ENCODE data around the gene ZNF550. TPM values are rescaled to one million over a fixed set of nuclear protein-coding genes. Genes with fewer than 3 reads are reported as not detected.

Gene ZNF550
- total and polyA plus RNA-seq, 10 of the 15 experiments (the other 5 are each of a cell fraction or from before 2014, with no cell fraction given) = 2.6 to 14.0 (median 7.4) TPM

DNA sequence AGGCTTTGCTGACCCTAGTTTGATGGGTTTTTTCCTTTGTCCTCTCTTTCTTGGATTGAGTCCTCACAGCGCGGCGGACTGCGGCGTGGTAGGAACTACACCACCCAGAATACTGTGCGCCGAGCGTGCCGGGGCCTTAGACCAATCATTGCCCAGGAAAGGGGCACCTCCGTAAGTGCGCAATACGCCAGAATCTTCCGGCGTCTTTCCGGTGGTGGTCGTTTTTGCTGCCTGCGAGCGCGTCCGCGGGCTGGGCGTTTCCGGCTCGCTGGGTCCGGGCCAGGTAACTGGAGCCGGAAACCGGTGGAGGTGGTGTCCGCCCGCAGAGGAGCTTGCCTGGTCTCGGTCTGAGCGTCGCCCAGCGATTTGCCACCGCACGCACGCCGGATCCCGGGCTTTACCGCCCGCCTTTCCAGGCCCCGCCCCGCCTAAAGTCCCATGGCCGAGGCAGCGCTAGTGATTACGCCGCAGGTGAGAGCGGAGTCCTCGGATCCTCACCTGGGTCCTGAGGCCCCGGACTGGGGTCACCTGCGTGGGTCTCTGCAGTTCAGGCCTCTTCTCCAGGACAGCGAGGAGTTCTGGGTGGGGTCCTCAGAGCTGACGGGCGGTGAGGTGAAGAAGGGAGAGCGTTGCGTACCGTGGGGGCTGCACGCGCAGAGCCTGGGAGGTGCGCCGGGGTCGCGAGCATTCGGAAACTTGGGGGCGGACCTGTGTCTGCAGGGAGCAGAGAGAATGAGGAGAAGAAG lies 32.4 kb downstream of the ZNF550 start, which contains the start of gene ZNF549 (continued):
- TF ChIP-seq HDAC6 (IDR thresholded peaks at IDR 0.05; ENCODE audit: unreplicated experiment) = no peak
- no peak for TF ChIP-seq NRF1 (conservative IDR thresholded peaks at IDR 0.05; ENCODE audit: low read depth, low read length)
- no peak for TF ChIP-seq NR2C1 (IDR thresholded peaks at IDR 0.05)
- TF ChIP-seq ZNF622 (IDR thresholded peaks at IDR 0.05) = no peak
- TF ChIP-seq, protein P1, sequence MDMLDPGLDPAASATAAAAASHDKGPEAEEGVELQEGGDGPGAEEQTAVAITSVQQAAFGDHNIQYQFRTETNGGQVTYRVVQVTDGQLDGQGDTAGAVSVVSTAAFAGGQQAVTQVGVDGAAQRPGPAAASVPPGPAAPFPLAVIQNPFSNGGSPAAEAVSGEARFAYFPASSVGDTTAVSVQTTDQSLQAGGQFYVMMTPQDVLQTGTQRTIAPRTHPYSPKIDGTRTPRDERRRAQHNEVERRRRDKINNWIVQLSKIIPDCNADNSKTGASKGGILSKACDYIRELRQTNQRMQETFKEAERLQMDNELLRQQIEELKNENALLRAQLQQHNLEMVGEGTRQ (IDR thresholded peaks at IDR 0.05; ENCODE audit: borderline replicate concordance, low read depth, low read length) = no peak
- no peak for TF ChIP-seq RBBP5 (conservative IDR thresholded peaks at IDR 0.05)
- no peak for TF ChIP-seq RFX5 (IDR thresholded peaks at IDR 0.05; ENCODE audit: low read depth, low read length)
- TF ChIP-seq, protein P2, sequence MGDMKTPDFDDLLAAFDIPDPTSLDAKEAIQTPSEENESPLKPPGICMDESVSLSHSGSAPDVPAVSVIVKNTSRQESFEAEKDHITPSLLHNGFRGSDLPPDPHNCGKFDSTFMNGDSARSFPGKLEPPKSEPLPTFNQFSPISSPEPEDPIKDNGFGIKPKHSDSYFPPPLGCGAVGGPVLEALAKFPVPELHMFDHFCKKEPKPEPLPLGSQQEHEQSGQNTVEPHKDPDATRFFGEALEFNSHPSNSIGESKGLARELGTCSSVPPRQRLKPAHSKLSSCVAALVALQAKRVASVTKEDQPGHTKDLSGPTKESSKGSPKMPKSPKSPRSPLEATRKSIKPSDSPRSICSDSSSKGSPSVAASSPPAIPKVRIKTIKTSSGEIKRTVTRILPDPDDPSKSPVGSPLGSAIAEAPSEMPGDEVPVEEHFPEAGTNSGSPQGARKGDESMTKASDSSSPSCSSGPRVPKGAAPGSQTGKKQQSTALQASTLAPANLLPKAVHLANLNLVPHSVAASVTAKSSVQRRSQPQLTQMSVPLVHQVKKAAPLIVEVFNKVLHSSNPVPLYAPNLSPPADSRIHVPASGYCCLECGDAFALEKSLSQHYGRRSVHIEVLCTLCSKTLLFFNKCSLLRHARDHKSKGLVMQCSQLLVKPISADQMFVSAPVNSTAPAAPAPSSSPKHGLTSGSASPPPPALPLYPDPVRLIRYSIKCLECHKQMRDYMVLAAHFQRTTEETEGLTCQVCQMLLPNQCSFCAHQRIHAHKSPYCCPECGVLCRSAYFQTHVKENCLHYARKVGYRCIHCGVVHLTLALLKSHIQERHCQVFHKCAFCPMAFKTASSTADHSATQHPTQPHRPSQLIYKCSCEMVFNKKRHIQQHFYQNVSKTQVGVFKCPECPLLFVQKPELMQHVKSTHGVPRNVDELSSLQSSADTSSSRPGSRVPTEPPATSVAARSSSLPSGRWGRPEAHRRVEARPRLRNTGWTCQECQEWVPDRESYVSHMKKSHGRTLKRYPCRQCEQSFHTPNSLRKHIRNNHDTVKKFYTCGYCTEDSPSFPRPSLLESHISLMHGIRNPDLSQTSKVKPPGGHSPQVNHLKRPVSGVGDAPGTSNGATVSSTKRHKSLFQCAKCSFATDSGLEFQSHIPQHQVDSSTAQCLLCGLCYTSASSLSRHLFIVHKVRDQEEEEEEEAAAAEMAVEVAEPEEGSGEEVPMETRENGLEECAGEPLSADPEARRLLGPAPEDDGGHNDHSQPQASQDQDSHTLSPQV (IDR thresholded peaks at IDR 0.05) = no peak
- no peak for TF ChIP-seq SREBF2 (IDR thresholded peaks at IDR 0.05; ENCODE audit: low read length)
- no peak for TF ChIP-seq MYC (IDR thresholded peaks at IDR 0.05; ENCODE audit: insufficient read depth, insufficient read length, insufficient replicate concordance, low read length, severe bottlenecking)
- TF ChIP-seq WRNIP1 (IDR thresholded peaks at IDR 0.05; ENCODE audit: borderline replicate concordance, low read depth, low read length) = no peak
- TF ChIP-seq, protein P3, sequence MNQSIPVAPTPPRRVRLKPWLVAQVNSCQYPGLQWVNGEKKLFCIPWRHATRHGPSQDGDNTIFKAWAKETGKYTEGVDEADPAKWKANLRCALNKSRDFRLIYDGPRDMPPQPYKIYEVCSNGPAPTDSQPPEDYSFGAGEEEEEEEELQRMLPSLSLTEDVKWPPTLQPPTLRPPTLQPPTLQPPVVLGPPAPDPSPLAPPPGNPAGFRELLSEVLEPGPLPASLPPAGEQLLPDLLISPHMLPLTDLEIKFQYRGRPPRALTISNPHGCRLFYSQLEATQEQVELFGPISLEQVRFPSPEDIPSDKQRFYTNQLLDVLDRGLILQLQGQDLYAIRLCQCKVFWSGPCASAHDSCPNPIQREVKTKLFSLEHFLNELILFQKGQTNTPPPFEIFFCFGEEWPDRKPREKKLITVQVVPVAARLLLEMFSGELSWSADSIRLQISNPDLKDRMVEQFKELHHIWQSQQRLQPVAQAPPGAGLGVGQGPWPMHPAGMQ (IDR thresholded peaks at IDR 0.05; ENCODE audit: borderline replicate concordance) = no peak
- no peak for TF ChIP-seq POU2F2 (IDR thresholded peaks at IDR 0.05; ENCODE audit: borderline replicate concordance, low read depth, low read length)
- TF ChIP-seq MEF2B (IDR thresholded peaks at IDR 0.05; ENCODE audit: partially characterized antibody, poor library complexity, severe bottlenecking) = no peak
- 0 out of 2 replicates have a peak, but pooled peaks have one; percentile 10 for TF ChIP-seq NR2F1 (conservative IDR thresholded peaks at IDR 0.05)
- TF ChIP-seq SRF (IDR thresholded peaks at IDR 0.05; ENCODE audit: low read depth in 2 of 2, low read length in 2 of 2) = no peak
- no peak for TF ChIP-seq IRF4 (IDR thresholded peaks at IDR 0.05; ENCODE audit: low read depth, low read length)
- TF ChIP-seq, protein P4, sequence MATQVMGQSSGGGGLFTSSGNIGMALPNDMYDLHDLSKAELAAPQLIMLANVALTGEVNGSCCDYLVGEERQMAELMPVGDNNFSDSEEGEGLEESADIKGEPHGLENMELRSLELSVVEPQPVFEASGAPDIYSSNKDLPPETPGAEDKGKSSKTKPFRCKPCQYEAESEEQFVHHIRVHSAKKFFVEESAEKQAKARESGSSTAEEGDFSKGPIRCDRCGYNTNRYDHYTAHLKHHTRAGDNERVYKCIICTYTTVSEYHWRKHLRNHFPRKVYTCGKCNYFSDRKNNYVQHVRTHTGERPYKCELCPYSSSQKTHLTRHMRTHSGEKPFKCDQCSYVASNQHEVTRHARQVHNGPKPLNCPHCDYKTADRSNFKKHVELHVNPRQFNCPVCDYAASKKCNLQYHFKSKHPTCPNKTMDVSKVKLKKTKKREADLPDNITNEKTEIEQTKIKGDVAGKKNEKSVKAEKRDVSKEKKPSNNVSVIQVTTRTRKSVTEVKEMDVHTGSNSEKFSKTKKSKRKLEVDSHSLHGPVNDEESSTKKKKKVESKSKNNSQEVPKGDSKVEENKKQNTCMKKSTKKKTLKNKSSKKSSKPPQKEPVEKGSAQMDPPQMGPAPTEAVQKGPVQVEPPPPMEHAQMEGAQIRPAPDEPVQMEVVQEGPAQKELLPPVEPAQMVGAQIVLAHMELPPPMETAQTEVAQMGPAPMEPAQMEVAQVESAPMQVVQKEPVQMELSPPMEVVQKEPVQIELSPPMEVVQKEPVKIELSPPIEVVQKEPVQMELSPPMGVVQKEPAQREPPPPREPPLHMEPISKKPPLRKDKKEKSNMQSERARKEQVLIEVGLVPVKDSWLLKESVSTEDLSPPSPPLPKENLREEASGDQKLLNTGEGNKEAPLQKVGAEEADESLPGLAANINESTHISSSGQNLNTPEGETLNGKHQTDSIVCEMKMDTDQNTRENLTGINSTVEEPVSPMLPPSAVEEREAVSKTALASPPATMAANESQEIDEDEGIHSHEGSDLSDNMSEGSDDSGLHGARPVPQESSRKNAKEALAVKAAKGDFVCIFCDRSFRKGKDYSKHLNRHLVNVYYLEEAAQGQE (IDR thresholded peaks at IDR 0.05; ENCODE audit: low read depth, low read length) = no peak
- no peak for TF ChIP-seq TARDBP (IDR thresholded peaks at IDR 0.05; ENCODE audit: borderline replicate concordance)
